A673 (cell line): ENCODE results near the gene ATPAF2. TPM values are rescaled to one million over a fixed set of nuclear protein-coding genes. Genes with fewer than 3 reads are reported as not detected.
A peak's percentile ranks its signal among the peaks of the same experiment; 100 is the strongest.

Experiments
- BruUV-seq: library from RNA; stranded (reverse); fragments of 400-500 nt; replicated peaks from 2 replicates; lab custom pipeline; 2021; lab: Mats Ljungman, UMichigan
- CTCF ChIA-PET: fragments of 300-600 bp; sonication (Branson Sonifier 250); formaldehyde crosslinking; loops from one replicate; lab custom pipeline; 2022; ENCODE audit warnings: antibody characterized with exemption; lab: Charles Lee
- POLR2A ChIA-PET: fragments of 300-600 bp; sonication (Branson Sonifier 250); formaldehyde crosslinking; loops from one replicate; lab custom pipeline; 2022; ENCODE audit warnings: antibody characterized with exemption; ENCODE audit not compliant: low non-redundant PET; lab: Charles Lee
- DNase-seq: peaks from one replicate; pipeline ENCODE4 v3.0.0-alpha.2; 2015; ENCODE audit warnings: low spot score
- H3K27ac ChIP-seq: fragments of 200-600 bp; sonication (generic); 2 replicates; pipeline ENCODE4 v1.5.1; 2016; ENCODE audit warnings: mixed run types, low read depth, mild to moderate bottlenecking, mixed read lengths, antibody characterized with exemption, low read length; ENCODE audit not compliant: poor library complexity, severe bottlenecking
- H3K27me3 ChIP-seq: fragments of 200-600 bp; sonication (generic); replicated peaks from 2 replicates; pipeline ENCODE4 v1.6.1; 2017; ENCODE audit warnings: mixed run types, low read depth, mild to moderate bottlenecking, mixed read lengths, antibody characterized with exemption, low read length; ENCODE audit not compliant: insufficient read depth, poor library complexity
- H3K36me3 ChIP-seq: fragments of 200-600 bp; sonication (generic); 2 replicates; pipeline ENCODE4 v1.6.1; 2016; ENCODE audit warnings: mixed run types, mild to moderate bottlenecking, mixed read lengths, antibody characterized with exemption, low read length; ENCODE audit not compliant: insufficient read depth, poor library complexity, severe bottlenecking
- H3K4me1 ChIP-seq: fragments of 200-600 bp; sonication (generic); 2 replicates; pipeline ENCODE4 v1.6.1; 2017; ENCODE audit warnings: mixed run types, mild to moderate bottlenecking, mixed read lengths, antibody characterized with exemption, low read length; ENCODE audit not compliant: insufficient read depth, poor library complexity, severe bottlenecking
- H3K4me3 ChIP-seq: fragments of 200-600 bp; sonication (generic); 2 replicates; pipeline ENCODE4 v1.5.1; 2016; ENCODE audit warnings: low read depth, mixed run types, mild to moderate bottlenecking, mixed read lengths, low read length; ENCODE audit not compliant: poor library complexity, severe bottlenecking
- H3K9me3 ChIP-seq: fragments of 200-600 bp; sonication (generic); 2 replicates; pipeline ENCODE4 v1.6.1; 2016; ENCODE audit warnings: mixed run types, low read depth, mild to moderate bottlenecking, mixed read lengths, antibody characterized with exemption, low read length; ENCODE audit not compliant: poor library complexity, severe bottlenecking
- CTCF ChIP-seq: fragments of 300-800, 200-600 bp; sonication (generic); conservative IDR thresholded peaks from 2 replicates; pipeline ENCODE4 v1.5.1; 2017; ENCODE audit warnings: low read depth, mild to moderate bottlenecking, antibody characterized with exemption, low read length, moderate library complexity, mixed read lengths
- EZH2 ChIP-seq: fragments of 200-600 bp; sonication (generic); IDR thresholded peaks from 2 replicates; pipeline ENCODE4 v1.6.1; 2017; ENCODE audit warnings: borderline replicate concordance, low read depth, mild to moderate bottlenecking, mixed read lengths, antibody characterized with exemption, low read length; ENCODE audit not compliant: poor library complexity, severe bottlenecking
- intact Hi-C: fragments of 100-400 bp; cut with micrococcal nuclease; formaldehyde crosslinking; loops from one replicate; pipeline ENCODE4 v1.10.0; 2022; ENCODE audit not compliant: unreplicated experiment
- total RNA-seq: library from RNA; stranded (reverse); gene quantifications from 2 replicates; pipeline ENCODE4 v1.2.3, GENCODE V29; 2021

ATPAF2 gene
- total RNA-seq, 1 experiment from 2014 or later = 30.5 TPM

- ChIA-PET CTCF (no interaction called here), POLR2A (no interaction called here)
- H3K27ac ChIP-seq = no peak overlapping the region
- H3K27me3 ChIP-seq = no peaks in the 10 kb centered on the region
- intact Hi-C loops = no loop called here
- no peaks in the 10 kb centered on the region for H3K9me3 ChIP-seq
- H3K4me1 ChIP-seq = no peaks in the 10 kb centered on the region
- no peak for TF ChIP-seq EZH2
- TF ChIP-seq CTCF = peak; percentile 27; the same call in 1 of the 2 replicates
- no TSS peak for BruUV-seq
- no peak for DNase-seq
- H3K36me3 ChIP-seq = no peaks in the 10 kb centered on the region
- no peak overlapping the region for H3K4me3 ChIP-seq
Measured at GRCh38 chr17:18004884-18005305, 34.1 kb downstream of the ATPAF2 start.

- no peaks in the 10 kb centered on the region for H3K4me1 ChIP-seq
Measured at GRCh38 chr17:18004345-18004744, 34.6 kb downstream of the ATPAF2 start.

GRCh38 chr17:18002171-18002570 is 36.8 kb downstream of the ATPAF2 start:
- TF ChIP-seq EZH2 = no peak
- TF ChIP-seq CTCF = no peak
- H3K4me3 ChIP-seq = no peak overlapping the region
- no peaks in the 10 kb centered on the region for H3K27me3 ChIP-seq
- POLR2A ChIA-PET = no interaction called here
- H3K27ac ChIP-seq = no peak overlapping the region
- intact Hi-C loops = no loop called here
- no peaks in the 10 kb centered on the region for H3K9me3 ChIP-seq
- H3K4me1 ChIP-seq = no peaks in the 10 kb centered on the region
- no TSS peak for BruUV-seq
- no peaks in the 10 kb centered on the region for H3K36me3 ChIP-seq
- CTCF ChIA-PET = interaction anchor here (0.6 kb wide), 1 partner anchor 114 kb away, joined by 3 read pairs; no protein-coding TSS in a partner anchor
- DNase-seq = no peak

More at GRCh38 chr17:18004345-18004744, 34.6 kb downstream of the ATPAF2 start:
- Histone ChIP-seq H3K27me3 (no peaks in the 10 kb centered on the region), H3K9me3 (no peaks in the 10 kb centered on the region), H3K36me3 (no peaks in the 10 kb centered on the region), H3K27ac (no peak overlapping the region), H3K4me3 (no peak overlapping the region)
- TF ChIP-seq EZH2 = no peak
- no peak for TF ChIP-seq CTCF
- ChIA-PET CTCF (no interaction called here), POLR2A (no interaction called here)
- BruUV-seq = no TSS peak
- intact Hi-C loops = no loop called here
- DNase-seq = no peak
